Activated CD8-positive, alpha-beta memory T cell treated with anti-CD3 and anti-CD28 coated beads, Interleukin-2, amount 50 U/mL, for 24 hours (primary cell): ENCODE measurements around the gene PBX1.

Experiments used
- DNase-seq: peaks from one replicate; pipeline ENCODE4 v3.0.0-alpha.2; 2020; ENCODE audit errors: extremely low read depth

The PBX1 gene

DNA sequence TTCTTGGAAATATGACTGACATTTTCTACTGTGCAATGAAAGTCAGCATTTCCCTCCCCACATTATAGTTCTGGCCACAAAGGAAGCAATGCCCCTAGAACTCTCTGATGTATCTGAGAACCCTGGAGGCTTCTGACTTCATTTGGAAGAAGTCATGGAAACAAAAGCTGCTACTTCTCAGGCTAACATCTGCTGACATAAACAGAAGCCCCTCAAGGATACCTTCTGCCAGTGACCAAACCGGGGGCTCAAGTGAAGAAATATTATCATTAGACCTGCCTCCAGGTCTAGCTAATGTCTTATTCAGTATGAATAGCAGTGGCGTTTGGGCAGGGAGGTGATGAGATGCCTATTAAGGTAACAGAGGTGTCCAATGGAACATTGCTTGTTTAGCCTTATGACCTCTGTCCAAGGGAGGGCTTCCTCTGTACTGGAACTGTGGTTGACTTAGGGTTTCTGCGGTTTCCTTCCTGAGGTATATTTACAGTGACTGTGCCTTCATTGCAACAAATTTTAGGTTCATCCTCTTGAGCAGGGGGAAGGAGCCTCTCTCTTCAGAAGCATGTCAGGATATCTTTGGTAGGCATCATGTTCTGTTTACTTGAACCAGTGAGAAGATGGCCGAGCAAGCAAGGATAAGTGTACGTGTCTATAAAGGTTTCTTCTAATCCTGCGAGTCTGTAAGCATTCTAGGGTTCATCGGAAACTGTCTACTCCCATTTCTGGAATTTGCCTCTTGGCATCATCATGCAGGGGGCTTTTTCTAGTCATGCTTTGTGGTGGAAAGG is 161.7 kb downstream of the PBX1 start:
- no peak for DNase-seq

DNA sequence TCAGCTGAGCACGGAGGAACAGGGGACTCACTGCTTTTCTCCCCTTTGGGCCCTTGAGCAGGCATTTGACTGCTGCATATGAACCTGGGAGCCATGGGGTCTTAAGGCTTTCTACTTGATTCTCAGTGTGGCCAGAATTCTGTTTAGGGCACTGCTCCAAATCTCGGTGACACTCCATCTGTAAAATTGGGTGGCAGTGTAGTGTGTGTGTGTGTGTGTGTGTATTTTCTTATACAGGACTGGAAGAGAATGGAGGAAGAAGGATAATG is 162.2 kb downstream of the PBX1 start:
- no peak for DNase-seq

DNA sequence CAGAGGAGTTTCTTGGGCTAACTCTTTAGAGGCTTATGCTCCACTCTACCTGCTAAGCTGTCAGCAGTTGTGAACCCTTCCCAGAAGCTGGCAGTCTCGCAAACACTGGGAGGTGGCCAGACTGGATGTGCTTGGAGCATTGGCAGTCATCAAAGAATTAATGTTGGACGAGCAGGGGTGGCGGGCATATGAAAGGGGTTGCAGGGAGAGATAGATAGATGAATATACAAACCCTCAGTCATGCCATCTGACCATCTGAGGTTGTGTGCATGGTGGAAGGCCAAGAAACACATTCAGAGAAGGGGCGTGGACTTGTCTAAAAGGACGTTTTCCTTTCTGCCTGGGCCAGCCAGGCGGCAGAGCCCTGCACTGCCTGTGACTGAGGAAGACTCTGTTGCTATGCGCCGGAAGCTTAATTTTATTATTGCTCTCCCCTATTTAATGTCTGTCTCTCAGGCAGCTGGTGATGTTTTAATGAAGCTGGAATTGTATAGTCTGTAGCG is 164.4 kb downstream of the PBX1 start:
- DNase-seq: no peak

DNA sequence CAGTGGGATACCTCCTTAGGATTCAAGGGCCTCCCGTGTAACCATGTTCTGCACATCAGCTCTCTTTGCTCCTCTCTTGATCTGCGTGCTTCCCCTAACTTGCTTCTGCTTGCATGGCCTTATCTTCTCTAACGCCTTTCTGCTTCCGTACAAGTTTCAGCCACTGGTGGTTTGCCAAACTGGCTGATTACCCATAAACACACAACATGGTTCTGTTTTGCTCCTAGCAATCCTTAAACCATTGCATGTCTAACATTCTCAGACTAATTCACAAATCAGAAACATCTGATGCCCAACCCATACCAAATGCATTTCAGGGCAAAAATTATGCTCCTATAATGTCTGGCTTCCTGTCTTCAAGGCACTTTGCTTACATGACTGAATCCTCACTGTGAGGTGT is 166.4 kb downstream of the PBX1 start:
- no peak for DNase-seq

DNA sequence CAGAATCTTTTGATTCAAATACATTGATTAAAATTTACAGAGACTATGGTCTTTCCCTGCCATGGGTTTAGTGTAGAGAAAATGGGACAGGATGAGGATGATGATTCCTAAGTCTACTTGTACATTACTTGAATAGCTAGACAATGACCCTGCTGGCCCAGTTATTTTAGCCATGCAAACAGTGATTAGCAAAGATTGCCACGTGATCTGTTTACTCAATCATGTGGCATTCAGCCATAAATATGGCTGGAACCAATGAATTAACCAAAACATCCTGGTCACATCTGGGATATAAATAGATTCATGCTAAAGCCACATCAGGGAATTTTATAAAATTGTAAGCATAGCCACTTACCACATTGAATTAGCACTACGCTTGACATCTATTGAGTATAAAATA is 167.3 kb downstream of the PBX1 start:
- DNase-seq: no peak

DNA sequence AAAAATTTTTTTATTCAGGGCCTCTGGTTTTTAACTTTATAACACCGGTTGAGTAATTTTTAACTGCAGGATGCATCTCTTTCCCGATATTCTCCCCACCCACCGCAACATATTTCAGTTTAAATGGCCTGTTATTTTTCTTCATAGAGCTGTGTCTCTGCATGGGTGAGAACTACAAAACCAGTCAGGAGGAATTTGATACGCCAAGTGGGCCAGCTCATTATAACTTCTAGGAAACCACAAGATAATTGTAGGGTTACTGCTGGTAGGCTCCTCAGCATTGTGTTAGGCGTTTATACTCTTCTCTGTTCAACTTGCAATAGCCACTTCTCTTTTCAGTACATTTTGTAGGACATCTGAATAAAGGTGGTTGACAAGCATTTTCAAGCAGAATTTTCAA is 169.7 kb downstream of the PBX1 start:
- DNase-seq: no peak

DNA sequence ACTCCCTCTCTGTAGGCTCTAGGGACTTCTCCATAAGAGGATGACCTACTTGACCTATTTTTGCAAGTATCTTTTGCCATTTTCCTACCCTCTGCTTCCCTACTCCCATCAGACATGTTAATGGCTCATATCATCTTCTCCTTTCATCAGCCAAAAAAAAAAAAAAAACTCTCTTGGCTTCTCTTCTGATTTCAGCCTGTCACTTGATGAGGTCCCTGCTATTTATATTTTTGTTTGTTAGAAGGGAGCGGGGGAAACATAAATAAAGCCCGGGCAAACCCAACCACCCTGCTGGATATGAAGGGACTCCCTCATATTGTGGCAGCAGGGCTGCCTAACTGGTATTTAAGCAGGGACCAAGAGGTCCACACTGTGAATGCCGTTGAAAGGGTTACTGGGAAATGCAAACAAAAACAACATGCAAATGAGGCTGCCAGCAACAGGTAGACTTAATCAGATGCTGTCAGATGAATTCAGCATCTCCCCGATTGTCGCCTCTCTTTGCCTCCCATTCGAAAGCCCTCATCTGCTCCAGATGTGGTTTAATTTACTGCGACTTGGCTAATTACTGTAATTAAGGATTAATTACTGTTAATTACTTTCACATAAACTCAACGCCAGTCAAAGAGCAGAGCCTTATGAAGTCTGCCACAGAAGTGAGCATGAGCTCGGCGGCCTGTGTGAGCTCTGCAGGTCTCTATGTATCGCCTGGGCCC is 172.3 kb downstream of the PBX1 start:
- DNase-seq: no peak

DNA sequence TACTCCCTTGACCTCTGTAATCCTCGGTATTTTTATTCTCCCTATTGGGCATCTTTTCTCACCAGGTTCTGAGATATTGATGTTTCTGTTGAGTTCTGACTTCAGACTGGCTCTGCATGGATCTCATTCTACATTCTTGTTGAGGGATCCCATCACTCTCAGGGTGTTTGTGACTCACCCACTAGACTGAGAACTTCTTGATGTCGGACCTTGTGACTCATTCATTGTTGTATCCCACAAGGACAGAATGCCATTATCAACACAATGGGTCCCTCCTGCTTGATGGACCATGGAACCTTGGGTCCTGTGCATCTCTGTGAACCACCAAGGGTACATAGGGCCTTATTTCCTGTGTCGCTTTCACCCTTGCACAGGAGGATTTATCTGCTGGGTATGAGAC is 174.1 kb downstream of the PBX1 start:
- DNase-seq: no peak

DNA sequence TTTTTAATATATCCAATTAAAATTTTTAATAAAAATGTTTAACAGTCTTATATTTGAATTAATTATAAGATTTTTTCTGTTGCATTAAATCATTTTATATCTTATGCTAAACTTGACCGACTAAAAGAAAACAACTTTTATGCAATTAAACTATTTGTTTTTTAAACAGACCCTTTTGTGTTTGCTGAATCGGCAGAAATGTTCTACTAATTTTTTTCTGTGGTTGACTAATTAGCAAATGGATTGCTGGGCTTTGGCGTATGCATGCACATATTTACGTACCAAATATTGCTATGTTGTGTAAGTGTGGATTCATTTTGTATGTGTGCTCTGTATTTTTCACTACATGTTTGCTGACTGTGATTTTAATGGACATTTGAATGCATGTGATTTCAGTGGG is 174.8 kb downstream of the PBX1 start:
- DNase-seq: no peak

DNA sequence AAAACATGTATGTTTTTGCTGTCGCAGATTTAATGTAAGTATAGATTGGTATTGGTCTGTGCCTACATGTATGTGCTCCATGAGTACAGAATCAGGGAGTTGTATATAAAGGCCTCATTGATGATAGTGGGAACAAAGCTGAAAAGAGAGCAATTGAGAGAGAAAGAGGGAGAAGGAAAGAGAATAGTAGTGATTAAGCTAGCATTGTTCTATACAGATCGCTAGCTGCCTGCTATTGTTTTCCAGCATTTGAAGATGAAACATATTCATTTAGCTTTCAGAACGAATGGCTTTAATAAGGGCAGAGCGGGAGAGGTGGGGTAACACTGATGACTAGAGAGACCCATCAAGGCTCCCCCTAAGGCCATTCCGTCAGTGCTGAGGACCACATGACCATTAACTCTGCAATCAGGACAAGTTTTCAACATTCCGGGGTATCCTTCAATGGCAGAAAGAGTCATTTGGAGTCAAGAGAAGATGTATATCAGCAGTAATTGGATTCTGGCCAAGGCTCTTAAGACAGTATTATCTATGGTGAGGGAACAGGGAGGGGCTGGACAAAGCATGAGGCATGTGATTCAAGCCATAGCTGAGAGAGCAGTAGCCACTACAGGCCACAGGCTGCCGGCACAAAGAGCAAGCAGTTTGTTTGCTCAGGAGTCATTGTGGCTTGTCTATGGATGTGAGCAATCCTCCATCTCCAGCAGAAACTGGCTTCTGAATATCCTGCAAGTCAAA is 176.5 kb downstream of the PBX1 start:
- DNase-seq: no peak

DNA sequence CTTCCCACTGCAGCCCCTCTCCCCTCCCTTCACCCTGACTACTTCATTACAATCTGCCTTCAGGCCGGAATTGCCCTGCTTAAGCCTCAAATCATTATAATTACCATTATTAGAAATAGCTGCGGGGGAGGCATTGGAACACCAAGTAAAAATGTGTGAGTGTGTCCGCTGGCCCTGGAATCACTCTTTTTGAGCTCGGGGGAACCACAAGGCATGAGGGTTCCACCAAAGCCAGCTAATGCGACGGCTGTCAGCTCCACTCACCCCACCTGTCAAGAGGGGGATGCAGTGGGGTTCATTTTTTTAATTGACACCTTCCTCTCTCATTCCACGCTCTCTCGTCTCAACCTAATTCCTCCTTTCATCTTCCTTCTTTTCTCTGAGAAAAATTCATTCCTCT is 177.2 kb downstream of the PBX1 start:
- no peak for DNase-seq

DNA sequence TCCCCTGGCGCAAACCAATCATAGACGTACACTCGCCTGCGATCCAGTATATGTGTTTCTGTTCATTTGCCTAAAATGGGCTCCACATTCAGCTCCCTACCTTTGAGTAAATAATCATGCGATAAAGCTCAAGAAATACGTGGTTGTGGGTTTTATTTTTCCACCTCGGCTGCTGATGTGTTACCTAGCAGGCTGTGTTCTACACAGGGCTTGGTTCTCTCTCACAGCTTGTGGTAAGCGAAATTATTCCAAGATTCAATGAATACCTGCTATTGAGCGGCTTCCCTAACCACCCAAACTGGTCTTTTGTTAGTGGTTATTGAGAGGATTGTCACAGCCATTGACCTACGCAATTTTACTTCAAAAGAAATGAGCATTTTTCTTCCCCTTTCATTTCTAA is 180.2 kb downstream of the PBX1 start:
- no peak for DNase-seq

DNA sequence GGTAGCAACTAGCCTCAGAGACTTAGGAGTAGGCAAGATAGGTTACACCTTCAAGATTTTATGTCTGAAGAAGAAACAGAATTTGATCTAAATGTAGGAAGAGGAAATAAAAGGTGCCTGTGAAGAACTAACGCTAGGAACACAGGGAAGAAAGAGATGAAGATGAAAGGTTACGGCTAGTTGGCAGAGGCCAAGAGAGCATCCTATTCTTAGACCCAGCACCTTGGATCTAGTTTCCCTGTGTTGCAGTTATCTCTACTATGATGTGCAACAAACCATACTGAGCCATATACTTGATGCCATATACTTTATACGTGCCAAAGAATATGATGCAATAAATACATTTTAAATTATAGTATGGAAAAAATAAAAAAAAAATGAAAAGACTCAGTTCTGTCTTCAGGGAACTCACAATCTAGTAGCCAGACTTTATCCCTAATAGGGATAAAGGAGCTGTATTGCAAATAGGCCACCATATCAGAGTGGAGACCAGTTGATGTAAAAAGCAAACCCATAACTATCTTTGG is 181.1 kb downstream of the PBX1 start:
- DNase-seq: no peak

DNA sequence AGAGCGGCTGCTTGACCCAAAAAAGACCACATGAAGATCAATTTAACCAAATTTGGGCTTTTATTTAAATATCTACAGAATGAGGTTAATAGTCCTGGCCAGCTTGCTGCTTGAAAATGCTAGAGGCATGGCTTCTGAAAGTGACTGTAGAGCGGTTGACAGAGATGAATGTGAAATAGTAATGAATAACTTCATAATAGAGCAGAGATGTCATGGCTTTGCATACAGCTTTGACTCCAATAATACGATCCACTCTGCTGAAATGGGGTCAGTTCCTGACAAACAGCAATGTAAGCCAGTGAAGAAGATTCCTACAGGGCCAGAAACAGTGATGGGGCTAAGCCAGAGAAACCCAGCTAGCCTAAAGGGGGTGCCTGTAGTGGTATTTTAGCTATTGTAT is 183.8 kb downstream of the PBX1 start:
- DNase-seq: no peak

DNA sequence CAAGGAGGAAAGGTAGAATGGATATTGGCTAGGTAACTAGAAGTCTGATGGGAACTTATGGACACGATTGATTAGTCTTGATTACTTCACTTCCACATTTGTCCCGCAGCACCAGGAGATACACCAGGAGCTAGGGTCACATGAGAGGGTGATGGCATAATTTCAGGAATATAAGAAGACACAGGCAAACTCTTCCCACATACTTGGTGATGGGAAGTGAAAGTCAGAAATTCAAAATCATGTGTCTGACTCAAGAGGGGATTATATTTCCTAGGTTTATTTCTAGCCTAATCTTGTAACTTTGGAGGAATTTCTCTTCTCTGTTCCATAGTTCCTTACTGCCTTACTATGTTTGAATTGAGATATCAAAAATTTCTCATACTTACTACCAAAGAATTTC is 185.0 kb downstream of the PBX1 start:
- DNase-seq: no peak

DNA sequence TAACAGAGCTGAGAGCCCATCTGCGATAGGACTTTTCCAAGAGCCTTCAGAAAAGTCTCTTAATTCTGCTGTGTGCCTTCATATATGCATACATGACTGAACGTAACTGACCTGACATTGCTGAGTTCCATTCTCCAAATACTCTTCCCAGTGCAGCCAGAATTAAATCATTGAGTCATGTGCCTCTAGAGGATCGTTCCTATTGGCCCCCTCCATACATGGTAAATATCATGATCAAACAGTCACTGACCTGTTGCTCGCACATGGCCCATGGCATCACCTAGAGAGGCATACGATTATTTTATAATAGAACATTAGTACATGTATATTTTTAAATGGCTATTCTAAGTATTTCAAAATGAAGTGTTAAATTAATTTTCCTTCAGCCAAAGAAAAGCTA is 186.8 kb downstream of the PBX1 start:
- no peak for DNase-seq

DNA sequence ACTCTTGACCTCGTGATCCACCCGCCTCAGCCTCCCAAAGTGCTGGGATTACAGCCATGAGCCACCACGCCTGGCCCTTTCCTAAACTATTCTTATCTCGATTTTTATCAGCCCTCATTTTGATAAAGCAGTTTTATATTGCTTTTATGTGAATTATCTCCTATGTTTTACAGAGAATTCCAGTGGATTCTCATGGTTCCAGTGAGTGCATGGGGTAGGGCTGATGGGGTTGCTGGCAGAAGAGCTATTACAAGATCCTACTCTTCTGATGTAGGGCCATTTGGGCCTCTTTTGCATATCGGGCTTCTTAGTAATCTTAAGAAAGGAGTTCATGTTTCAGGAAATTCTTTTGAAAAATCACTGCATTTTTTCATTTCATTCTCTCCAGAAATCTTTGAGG is 187.6 kb downstream of the PBX1 start:
- no peak for DNase-seq

DNA sequence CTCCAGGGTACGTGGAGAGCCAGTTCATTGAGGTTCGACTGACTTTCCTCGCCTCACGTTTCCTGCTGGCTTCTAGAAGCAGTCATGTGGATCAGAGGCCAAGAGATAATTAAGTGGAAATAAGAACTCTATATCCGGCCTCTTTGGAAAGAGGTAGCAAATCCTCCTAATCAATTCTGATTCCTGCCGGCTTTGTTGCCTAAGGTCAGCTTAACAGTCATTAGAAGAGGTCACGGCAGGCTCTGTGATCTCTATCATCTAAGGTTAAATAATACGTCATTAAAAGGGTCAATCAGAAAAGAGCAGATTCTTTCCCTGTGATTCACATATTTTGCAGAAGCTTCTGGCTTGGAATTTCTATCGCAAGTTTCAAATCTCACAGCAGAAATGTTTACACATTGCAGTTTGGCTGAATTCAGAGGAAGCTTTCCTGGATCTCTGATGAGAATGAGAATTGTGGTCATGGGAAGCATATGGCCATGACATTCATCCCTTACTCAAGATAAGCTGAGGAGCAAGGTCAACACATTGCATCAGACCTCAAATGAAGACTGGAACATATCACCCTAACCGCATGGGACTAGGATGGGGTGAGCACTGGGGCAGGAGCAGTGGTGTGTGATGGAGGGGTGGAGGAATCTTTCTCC is 189.4 kb downstream of the PBX1 start:
- DNase-seq: no peak

DNA sequence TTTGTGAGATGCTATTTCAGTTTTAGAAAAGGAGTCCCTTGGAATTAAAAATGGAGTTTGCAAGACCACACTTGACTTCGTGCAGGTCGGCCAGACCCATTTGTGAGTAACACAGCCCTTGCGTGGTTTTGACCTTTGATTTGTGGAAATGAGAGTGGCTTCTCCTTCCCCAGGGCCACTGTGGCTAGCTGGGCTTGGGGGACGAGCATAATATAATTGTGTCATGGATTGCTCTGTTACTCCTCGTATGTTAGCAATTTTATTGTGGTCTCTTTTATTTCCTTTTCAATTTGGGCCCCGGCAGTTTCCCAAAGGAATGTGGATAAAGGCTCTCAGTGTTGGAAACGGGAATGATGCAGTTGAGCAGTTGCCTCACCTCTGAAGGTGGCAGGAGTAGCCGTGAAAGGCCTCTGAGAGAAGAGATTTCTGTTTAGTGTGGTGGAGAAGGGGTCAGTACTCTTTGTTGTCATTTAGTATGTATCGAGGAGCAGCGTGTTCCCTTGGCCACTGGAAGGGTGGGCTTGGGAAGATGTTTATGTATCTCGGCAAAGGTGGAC is 194.6 kb downstream of the PBX1 start:
- DNase-seq: no peak

DNA sequence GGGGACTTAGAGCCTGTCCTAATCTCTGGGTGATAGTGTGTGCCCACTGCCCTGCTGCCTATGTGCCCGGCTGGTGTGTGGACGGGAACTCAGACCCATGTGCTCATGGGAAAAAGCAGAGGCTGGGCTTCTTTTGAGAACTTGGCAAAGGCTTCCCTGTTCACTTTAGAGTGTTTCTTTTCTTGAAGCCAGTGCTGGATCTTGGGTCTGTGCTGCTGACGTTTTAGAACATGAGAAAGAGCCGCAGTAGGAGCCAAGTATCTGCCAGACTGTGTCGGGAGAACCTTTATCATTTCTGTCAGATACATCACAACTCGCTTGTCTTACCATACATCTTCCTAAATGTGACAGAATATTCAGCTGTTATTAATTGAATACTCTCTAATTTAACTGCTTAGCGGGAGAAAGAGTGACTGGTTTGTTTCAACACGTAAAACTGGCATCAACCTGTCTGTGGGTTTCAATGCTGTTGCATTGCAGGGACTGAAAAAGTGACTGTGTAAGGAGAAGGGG is 195.2 kb downstream of the PBX1 start:
- DNase-seq: no peak

DNA sequence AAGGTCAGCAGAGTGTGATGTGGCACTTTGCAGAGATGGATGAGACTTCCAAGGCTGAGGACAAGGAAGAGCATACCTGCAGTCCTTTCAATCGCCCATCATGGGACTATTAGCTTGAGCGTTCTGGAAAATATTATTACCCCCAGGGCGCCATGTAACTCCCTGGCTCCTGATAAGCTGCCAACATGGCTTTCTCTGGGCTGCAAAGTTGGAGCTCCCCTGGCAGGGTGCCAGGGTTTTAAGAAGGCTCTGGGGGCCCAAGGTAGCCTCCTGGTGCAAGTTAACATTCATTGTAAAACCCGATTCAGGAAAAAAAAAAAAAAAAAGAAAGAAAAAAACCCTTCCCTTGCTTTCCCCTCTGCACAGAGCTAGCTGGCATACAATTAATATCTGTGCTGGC is 196.7 kb downstream of the PBX1 start:
- DNase-seq: no peak

DNA sequence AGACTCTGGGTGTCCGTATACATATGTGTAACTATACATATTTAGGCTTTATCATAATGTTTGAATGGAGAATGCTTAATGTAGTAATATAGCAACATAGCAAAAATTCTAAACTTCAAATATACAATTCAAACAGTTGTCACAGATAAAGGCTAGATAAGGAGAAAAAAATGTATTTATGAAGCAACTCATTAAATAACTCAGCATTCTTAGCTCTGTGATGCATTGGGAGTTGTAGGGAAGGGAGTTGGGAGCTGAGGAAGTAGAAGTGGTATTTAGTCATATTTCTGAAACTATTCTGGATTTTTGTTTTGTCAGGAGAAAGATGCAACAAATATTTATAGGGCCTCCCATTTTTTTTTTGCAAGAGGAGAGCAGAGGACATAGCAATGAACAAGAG is 197.8 kb downstream of the PBX1 start:
- no peak for DNase-seq
